Measurements from ENCODE around the gene GPM6B. TPM values are rescaled to one million over a fixed set of nuclear protein-coding genes. Genes with fewer than 3 reads are reported as not detected.
A peak's percentile ranks its signal among the peaks of the same experiment; 100 is the strongest.

The GPM6B gene
- 516 TPM for total RNA-seq (ENCODE audit: unreplicated experiment)
- long read RNA-seq, transcript GPM6B-201 (8 exons, 3,275 nt): minor isoform, 35 of 205 reads
- long read RNA-seq, transcript GPM6B-205 (7 exons, 3,957 nt): minor isoform, 7 of 205 reads
- long read RNA-seq, transcript GPM6B-202 (8 exons, 1,673 nt): minor isoform, 16 of 205 reads
- long read RNA-seq, transcript GPM6B-203 (7 exons, 1,830 nt): major isoform, 42 of 205 reads
- long read RNA-seq, partial matches to known transcripts: 8 of 205 reads
- long read RNA-seq, other reads (novel, unspliced or antisense): 97 of 205 reads

DNA sequence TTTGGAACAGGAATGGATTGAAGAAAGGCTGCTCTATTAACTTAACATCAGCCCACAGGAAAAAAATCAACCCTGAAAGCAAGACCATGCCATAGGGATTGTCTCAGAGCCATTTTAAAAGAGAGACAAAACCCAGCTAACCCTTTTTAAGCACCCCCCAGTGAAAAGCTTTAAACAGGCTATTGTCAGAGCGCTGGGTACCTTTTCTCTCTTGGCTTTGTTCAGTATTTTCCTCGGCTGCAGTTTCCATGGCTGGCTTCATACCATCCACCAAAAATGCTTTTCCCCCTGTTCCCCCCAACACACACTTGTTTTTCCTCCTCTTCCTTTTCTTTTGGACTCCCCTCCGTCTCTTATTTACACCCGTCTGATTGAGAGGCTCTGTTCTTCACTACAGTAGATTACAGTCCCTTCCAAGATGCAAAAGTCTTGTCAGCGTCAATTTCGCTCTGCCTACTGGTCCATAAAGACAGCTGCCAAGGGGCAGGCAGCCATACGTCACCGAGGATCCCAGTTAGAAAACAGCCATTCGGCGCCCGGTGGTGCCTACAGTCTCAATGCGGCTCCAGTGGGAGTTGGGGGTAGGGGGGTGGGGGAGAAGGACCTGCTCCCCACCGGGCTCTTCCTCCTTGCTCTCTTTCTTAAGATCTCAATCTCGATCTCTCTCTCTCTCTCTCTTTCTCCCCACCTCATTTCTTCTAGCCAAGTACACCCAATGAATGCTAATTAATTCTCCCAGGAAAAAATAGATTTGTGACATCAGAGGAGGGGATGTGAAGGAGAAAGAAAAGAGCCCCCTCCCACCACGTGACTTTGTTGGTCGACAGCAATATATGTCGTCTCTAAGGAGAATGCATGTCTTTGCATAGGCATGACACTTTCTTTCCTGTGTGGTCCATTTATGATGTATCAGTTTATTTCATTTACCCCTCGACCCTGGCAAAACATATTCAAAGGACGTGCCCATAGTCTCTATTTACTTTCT, at the start of gene GPM6B:
Gene GPM6B, minus strand, starts transcription at position 451 of the 985 bp plus-strand sequence. Its CDS starts 189 bp downstream, at position 262.
- TF ChIP-seq CTCF (IDR thresholded peaks at IDR 0.05; ENCODE audit: partially characterized antibody, unreplicated experiment): no peak
- H3K9me3 Mint-ChIP-seq (ENCODE audit: unreplicated experiment): peaks cover 26% of the 10 kb centered on the region
- H3K36me3 Mint-ChIP-seq (ENCODE audit: unreplicated experiment): peaks cover 6% of the 10 kb centered on the region
- H3K27ac Mint-ChIP-seq (ENCODE audit: unreplicated experiment): peak within 1 kb of the TSS; percentile 100
- peak; percentile 68 for DNase-seq
- peak within 1 kb of the TSS; percentile 98 for H3K4me3 Mint-ChIP-seq (ENCODE audit: unreplicated experiment)
- H3K4me1 Mint-ChIP-seq (ENCODE audit: low read depth, unreplicated experiment): peaks cover 8% of the 10 kb centered on the region
- peaks cover 22% of the 10 kb centered on the region for H3K27me3 Mint-ChIP-seq (ENCODE audit: unreplicated experiment)

DNA sequence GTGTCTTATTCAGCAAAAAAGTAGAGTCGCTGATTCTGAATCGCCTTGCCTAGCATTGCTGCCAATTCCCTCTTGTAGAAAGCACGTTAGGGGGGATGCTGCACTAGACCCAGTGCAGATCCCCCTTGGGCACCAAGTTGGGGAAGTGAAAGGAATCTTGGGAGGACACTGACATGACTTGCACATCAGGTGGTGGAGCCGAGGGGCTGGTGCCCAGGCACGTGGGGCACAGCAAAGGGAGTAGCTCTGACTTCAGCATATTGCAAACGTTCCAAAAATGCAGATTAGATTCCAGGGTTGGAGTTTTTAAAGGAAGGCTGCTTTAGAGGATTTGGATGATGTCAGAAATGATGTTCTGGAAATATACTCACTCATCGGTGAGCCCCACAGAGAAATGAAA, 47.4 kb upstream of the GPM6B start:
- Mint-ChIP-seq H3K27ac (ENCODE audit: unreplicated experiment) (no peak overlapping the region), H3K4me1 (ENCODE audit: low read depth, unreplicated experiment) (peaks cover 2% of the 10 kb centered on the region), H3K9me3 (ENCODE audit: unreplicated experiment) (peaks cover 2% of the 10 kb centered on the region), H3K4me3 (ENCODE audit: unreplicated experiment) (no peak overlapping the region), H3K27me3 (ENCODE audit: unreplicated experiment) (no peaks in the 10 kb centered on the region), H3K36me3 (ENCODE audit: unreplicated experiment) (no peaks in the 10 kb centered on the region)
- DNase-seq: no peak
- no peak for TF ChIP-seq CTCF (IDR thresholded peaks at IDR 0.05; ENCODE audit: partially characterized antibody, unreplicated experiment)

DNA sequence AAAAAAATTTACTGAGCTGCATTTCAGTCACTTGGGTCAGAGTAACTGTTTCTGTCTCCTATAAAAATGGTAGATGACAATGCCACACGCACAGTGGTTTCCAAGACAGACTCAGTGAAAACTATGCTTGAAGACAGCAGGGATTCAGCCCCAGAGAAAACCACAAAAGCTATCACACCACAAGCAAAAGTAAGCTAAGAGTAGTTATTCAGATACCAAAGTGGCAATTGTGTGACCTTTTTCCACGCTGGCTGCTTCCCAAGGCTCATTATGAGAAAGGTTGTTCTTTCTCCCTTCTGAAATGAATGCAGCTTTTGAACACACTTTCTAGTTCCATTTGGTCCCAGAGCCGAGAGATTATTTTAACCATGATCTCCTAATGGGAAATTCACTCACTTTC, 46.4 kb upstream of the GPM6B start:
- H3K27me3 Mint-ChIP-seq (ENCODE audit: unreplicated experiment): no peaks in the 10 kb centered on the region
- no peak overlapping the region for H3K4me3 Mint-ChIP-seq (ENCODE audit: unreplicated experiment)
- peaks cover 2% of the 10 kb centered on the region for H3K4me1 Mint-ChIP-seq (ENCODE audit: low read depth, unreplicated experiment)
- H3K9me3 Mint-ChIP-seq (ENCODE audit: unreplicated experiment): peaks cover 2% of the 10 kb centered on the region
- H3K27ac Mint-ChIP-seq (ENCODE audit: unreplicated experiment): no peak overlapping the region
- no peaks in the 10 kb centered on the region for H3K36me3 Mint-ChIP-seq (ENCODE audit: unreplicated experiment)
- DNase-seq: no peak
- no peak for TF ChIP-seq CTCF (IDR thresholded peaks at IDR 0.05; ENCODE audit: partially characterized antibody, unreplicated experiment)

DNA sequence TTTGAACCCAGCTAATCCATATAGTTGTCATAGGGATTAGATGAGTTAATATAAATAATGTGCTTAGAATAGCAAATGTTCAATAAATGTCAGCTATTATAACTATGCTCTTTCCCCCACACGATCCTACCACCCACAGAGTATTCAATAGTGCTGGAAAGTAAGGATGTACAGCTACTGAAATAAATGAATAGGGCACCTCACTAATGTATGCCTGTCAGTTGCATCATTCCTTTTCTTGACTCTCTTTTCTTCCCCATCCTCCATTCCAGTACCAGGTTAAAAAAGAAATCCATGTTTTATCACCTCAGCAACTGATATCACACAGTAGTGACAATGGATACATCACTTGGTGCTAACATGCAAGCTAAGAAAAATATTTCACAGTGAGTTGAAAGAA, 42.8 kb upstream of the GPM6B start:
- H3K4me1 Mint-ChIP-seq (ENCODE audit: low read depth, unreplicated experiment): no peaks in the 10 kb centered on the region
- H3K36me3 Mint-ChIP-seq (ENCODE audit: unreplicated experiment): no peaks in the 10 kb centered on the region
- no peak for TF ChIP-seq CTCF (IDR thresholded peaks at IDR 0.05; ENCODE audit: partially characterized antibody, unreplicated experiment)
- DNase-seq: no peak
- H3K27me3 Mint-ChIP-seq (ENCODE audit: unreplicated experiment): no peaks in the 10 kb centered on the region
- H3K27ac Mint-ChIP-seq (ENCODE audit: unreplicated experiment): no peak overlapping the region
- no peak overlapping the region for H3K4me3 Mint-ChIP-seq (ENCODE audit: unreplicated experiment)
- no peaks in the 10 kb centered on the region for H3K9me3 Mint-ChIP-seq (ENCODE audit: unreplicated experiment)

Measured in glutamatergic neuron (in vitro differentiated cells).